ENCODE measurements around the gene CCDC59.

DNA sequence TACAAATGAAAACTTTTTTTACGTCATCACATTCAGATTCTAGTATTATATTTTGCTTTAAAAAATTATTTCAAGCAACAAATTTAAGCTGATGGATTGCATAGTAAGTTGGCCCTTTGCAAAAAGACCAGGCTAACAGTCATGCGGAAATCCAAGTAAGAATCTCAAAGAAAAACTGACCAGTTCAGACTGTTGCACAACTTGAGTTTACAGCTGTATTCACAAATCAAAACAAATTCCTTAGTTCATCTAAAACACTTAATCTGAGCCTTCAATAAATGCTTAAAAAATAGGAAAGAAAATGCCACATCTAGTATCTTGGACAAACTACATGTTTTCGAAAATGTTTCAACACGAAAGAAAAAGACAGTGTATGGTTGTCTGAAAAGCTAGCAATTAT is 847 bp downstream of the CCDC59 start:
- TF ChIP-seq ZNF274 (IDR thresholded peaks at IDR 0.05; ENCODE audit: low read depth, low read length): no peak
- TF ChIP-seq, protein P1, sequence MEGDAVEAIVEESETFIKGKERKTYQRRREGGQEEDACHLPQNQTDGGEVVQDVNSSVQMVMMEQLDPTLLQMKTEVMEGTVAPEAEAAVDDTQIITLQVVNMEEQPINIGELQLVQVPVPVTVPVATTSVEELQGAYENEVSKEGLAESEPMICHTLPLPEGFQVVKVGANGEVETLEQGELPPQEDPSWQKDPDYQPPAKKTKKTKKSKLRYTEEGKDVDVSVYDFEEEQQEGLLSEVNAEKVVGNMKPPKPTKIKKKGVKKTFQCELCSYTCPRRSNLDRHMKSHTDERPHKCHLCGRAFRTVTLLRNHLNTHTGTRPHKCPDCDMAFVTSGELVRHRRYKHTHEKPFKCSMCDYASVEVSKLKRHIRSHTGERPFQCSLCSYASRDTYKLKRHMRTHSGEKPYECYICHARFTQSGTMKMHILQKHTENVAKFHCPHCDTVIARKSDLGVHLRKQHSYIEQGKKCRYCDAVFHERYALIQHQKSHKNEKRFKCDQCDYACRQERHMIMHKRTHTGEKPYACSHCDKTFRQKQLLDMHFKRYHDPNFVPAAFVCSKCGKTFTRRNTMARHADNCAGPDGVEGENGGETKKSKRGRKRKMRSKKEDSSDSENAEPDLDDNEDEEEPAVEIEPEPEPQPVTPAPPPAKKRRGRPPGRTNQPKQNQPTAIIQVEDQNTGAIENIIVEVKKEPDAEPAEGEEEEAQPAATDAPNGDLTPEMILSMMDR (IDR thresholded peaks at IDR 0.05 in 2 of 3, conservative IDR thresholded peaks at IDR 0.05 in 1 of 3; ENCODE audit: borderline replicate concordance in 1 of 3, insufficient read depth in 1 of 3, low read depth in 2 of 3, low read length in 2 of 3): no peak
- TF ChIP-seq CEBPB (IDR thresholded peaks at IDR 0.05; ENCODE audit: low read depth): no peak
- TF ChIP-seq, protein P2, sequence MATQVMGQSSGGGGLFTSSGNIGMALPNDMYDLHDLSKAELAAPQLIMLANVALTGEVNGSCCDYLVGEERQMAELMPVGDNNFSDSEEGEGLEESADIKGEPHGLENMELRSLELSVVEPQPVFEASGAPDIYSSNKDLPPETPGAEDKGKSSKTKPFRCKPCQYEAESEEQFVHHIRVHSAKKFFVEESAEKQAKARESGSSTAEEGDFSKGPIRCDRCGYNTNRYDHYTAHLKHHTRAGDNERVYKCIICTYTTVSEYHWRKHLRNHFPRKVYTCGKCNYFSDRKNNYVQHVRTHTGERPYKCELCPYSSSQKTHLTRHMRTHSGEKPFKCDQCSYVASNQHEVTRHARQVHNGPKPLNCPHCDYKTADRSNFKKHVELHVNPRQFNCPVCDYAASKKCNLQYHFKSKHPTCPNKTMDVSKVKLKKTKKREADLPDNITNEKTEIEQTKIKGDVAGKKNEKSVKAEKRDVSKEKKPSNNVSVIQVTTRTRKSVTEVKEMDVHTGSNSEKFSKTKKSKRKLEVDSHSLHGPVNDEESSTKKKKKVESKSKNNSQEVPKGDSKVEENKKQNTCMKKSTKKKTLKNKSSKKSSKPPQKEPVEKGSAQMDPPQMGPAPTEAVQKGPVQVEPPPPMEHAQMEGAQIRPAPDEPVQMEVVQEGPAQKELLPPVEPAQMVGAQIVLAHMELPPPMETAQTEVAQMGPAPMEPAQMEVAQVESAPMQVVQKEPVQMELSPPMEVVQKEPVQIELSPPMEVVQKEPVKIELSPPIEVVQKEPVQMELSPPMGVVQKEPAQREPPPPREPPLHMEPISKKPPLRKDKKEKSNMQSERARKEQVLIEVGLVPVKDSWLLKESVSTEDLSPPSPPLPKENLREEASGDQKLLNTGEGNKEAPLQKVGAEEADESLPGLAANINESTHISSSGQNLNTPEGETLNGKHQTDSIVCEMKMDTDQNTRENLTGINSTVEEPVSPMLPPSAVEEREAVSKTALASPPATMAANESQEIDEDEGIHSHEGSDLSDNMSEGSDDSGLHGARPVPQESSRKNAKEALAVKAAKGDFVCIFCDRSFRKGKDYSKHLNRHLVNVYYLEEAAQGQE (IDR thresholded peaks at IDR 0.05; ENCODE audit: low read depth): no peak
- no peak for TF ChIP-seq POLR2A (IDR thresholded peaks at IDR 0.05; ENCODE audit: borderline replicate concordance, extremely low read depth, insufficient read depth, insufficient read length)
- no peak for TF ChIP-seq CBX3 (IDR thresholded peaks at IDR 0.05; ENCODE audit: low read depth)
- no peak for TF ChIP-seq POLR2AphosphoS5 (IDR thresholded peaks at IDR 0.05; ENCODE audit: low read depth, low read length)
- TF ChIP-seq EZH2 (IDR thresholded peaks at IDR 0.05): no peak
- TF ChIP-seq, protein P3, sequence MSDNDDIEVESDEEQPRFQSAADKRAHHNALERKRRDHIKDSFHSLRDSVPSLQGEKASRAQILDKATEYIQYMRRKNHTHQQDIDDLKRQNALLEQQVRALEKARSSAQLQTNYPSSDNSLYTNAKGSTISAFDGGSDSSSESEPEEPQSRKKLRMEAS (IDR thresholded peaks at IDR 0.05): no peak
- no peak for TF ChIP-seq SP1 (IDR thresholded peaks at IDR 0.05; ENCODE audit: low read depth)
- TF ChIP-seq EGR1 (IDR thresholded peaks at IDR 0.05; ENCODE audit: low read depth): no peak
- TF ChIP-seq EZH2phosphoT487 (IDR thresholded peaks at IDR 0.05; ENCODE audit: borderline replicate concordance): no peak
- TF ChIP-seq RAD21 (IDR thresholded peaks at IDR 0.05; ENCODE audit: low read depth): no peak
- no peak for TF ChIP-seq SIN3A (IDR thresholded peaks at IDR 0.05; ENCODE audit: low read depth)
